Measurements from ENCODE around the gene LSAMP.

DNA sequence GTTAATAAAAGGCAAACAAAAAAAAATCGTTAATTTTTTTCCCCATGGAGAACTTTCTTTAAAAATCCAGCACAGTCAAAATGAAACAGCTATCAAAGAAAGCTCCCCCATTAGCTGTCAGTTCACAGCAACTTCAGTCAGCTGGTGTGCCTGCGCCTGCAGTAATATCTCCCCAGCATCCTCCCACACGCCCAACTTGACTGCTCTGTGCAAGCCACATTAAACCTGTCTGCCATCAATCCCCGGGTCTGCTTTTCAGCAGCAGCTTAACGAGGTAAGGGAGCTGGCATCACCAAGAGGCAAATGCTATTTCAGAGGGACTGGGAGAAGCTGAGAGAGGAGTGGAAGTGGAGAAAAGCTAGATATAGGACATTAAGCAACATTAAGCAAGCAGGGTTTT lies 484.5 kb downstream of the LSAMP start:
- TF ChIP-seq POLR2A (IDR thresholded peaks at IDR 0.05): no peak
- TF ChIP-seq, protein P1, sequence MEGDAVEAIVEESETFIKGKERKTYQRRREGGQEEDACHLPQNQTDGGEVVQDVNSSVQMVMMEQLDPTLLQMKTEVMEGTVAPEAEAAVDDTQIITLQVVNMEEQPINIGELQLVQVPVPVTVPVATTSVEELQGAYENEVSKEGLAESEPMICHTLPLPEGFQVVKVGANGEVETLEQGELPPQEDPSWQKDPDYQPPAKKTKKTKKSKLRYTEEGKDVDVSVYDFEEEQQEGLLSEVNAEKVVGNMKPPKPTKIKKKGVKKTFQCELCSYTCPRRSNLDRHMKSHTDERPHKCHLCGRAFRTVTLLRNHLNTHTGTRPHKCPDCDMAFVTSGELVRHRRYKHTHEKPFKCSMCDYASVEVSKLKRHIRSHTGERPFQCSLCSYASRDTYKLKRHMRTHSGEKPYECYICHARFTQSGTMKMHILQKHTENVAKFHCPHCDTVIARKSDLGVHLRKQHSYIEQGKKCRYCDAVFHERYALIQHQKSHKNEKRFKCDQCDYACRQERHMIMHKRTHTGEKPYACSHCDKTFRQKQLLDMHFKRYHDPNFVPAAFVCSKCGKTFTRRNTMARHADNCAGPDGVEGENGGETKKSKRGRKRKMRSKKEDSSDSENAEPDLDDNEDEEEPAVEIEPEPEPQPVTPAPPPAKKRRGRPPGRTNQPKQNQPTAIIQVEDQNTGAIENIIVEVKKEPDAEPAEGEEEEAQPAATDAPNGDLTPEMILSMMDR (IDR thresholded peaks at IDR 0.05): no peak
- no peak for TF ChIP-seq POLR2AphosphoS5 (IDR thresholded peaks at IDR 0.05; ENCODE audit: insufficient read depth in 1 of 2, low read depth in 1 of 2)
